Stimulated activated CD8-positive, alpha-beta memory T cell treated with anti-CD3 and anti-CD28 coated beads, Interleukin-7, amount 100 ng/mL, for 1 hour (primary cell): ENCODE data around the gene PDGFRB.

ENCODE experiments used
- DNase-seq, 2 donors: peaks; one replicate each; pipeline ENCODE4 v3.0.0-alpha.2; 2020; ENCODE audit warnings: low read depth in 2 of 2

The PDGFRB gene

DNA sequence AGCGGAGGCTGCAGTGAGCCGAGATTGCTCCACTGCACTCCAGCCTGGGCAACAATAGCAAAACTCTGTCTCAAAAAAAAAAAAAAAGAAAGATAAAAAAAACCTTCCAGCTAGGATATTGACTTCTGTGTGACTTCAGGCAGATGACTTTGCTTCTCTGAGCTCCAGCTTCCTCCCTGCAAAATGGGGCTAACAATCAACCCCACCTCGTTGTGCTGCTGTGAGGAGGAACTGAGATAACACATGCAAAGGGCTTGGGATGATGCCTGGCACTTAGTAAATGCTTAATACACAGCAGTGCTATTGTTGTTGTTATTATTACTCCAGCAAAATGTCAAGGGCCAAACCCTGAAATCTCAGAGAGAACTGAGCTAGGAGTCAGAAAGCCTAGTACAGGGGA is 7.4 kb upstream of the PDGFRB start:
- DNase-seq: no peak

DNA sequence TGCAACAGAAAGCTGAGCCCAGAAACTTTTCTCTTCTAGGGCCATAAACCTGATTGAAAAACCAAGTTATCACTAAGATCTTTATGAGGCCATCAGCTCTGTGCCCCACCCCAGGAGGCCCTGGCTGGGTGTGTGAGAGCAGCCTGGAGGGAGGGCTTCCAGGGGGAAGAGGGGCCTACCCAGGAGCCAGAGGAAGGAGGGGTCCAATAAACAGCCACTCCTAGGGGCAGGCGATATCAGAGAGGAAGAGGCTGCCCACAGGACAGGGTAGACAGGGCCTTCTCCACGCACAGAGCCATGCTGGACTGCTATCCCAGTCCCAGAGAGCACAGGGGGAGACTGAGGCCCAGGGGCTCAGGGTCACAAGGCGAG is 6.5 kb upstream of the PDGFRB start:
- DNase-seq: no peak

DNA sequence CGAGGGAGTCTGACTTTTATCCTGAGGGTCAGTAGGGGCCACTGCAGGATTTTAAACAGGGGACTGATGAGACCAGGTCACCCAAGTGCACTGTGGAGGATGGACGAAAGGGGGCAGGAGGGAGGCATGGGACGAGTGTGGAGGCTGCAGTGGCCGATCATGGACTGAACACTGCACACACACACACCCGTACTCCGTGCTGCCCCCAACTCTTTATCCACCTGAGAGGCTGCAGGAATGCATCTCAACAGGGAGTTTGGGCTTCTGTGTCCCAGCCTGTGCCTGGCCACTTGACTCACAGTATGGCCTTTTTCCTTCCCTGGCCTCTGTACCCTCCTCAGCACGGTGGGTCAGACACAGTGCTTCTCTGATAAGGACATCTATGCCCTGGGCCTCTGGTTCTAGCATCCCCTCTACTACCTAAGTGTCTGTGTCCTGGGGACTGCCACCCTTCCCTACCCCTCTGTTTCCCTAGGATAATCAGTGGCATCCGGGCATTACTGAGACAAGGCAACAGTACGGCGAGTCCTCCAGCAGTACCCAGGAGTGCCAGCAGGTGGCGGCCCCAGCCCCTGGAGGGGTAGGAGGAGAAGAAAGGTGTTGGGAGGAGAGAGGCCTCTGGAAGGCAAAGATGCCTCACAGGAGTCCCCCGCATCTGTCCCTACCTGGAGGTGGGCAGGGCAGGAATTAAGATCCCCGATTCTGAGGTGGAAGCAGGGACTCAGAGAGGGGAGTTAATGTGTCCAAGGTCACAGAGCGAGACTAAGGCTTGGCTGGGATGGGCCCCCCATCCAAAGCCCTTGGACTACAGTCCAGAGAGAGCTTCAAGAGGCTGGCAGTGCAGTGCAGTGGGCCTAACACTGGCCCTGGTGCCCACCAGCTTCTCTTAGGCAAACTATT is 5.8 kb upstream of the PDGFRB start:
- peak; percentile 46 to 68 for DNase-seq

DNA sequence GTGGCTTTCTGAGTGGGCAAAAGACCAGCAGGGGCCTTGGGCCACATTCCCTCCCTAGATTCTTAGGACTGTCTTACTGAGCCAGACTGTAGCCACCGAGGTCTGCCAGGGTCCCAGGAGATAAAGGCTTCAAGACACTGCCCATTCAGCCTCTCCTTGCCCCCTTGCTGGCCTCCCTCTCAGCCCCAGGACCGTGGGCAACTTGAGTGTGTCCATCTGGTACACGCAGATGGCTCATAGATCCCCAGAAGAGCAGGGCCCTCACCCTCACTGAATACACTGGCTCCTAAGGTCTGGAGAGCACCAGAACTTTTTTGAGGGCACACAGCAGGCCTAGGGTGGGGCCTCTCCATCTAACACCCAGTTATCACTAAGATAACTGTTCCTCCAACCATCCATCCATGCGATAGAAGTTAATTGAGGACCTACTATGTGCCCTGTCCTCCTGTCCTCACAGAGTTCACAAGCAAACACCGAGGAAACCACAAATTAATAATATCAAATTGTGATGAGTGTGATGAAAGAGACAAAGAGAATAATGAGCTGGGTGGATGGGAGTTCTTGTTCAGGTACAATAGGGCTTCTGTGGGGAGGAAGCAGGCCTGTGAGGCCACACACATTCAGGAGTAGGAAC is 4.9 kb upstream of the PDGFRB start:
- DNase-seq: no peak

DNA sequence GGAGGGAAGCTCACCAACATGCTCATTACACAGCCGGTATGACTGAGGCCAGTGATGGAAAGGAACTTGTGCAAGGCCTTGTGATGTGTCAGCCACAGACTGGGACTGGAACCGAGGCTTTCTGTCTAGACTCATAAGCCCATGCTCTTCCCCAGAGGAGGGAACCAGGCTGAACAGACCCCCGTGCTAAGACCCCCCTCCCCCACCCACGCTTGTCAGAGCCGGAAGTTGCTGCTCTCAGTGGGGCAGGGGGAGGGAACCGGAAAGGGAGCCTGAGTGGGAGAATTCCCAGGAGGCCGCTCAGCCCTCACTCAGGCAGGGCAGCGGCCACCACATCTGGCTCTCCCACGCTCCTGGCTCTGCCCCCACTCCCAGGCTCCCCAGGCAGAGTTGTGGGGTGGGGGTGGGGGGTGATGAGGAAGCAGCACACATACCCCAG is 4.1 kb upstream of the PDGFRB start:
- DNase-seq: no peak

DNA sequence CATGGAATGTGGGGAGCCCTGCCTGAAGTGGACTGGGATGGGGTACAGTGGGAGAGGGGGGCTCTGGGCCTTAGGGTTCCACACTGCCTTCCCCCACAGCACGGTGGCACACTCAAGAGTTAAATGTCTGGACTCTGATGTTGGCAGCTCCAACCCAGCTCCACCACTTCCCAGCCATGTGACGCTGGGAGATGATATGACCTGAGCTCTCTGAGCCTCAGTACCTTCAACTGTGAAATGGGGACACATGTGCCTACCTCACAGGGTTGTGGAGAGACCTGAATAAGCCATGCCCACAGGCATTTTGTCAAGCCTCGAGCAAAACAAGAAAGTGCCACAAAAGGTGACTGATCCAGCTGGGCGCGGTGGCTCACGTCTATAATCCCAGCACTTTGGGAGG is 3.4 kb upstream of the PDGFRB start:
- DNase-seq: no peak

DNA sequence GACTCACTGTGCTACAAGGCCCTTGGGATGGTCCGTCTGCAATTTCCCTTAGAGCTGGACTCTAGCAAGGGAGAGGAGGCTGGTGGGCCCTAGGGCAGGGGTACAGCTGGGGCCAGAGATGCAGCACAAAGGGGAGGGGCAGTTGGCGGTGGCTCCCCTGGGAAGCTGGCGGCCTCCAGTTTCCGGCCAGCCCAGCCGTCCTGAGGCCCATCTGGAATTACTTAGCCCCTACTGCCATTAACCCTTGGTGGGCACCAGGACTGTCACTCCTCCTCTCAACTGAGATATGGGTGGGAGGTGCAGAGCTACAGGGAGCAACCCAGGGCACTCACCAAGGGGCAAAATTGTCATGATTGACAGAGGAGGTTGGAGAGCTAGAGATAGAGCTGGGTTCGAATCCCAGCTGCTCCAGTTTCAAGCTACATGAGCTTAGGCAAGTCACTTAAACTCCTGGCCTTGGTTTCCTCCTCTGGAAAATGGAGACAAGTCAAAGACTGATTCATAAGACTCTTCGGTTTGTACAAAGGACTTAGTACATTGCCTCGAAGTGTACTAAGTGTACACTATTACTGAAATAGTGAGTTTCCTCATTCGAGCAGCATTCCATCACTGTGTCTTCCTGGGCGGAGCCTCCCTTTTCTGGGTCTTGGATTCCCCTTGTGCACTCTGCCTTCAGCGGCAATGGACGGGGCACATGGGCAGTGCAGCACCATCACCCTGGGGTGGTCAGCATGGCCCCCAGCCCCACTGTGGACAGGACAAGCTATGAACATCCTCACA is 2.7 kb upstream of the PDGFRB start:
- no peak for DNase-seq

DNA sequence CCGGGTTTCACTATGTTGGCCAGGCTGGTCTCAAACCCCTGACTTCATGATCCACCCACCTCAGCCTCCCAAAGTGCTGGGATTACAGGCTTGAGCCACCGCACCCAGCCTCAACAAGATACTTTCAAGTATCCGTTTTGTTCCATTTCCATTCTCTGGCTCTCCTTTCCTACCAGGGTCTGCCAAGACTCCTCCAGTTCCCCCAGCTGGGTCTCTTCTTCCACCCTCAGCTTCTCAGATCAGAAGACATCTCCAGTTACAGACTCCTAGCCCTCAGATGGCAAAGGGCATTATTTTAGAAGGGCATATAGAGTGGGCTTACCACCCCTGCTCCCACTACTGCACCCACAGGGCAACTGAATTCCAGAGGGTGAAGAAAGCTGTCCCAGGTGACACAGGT is 1.5 kb upstream of the PDGFRB start:
- no peak for DNase-seq

DNA sequence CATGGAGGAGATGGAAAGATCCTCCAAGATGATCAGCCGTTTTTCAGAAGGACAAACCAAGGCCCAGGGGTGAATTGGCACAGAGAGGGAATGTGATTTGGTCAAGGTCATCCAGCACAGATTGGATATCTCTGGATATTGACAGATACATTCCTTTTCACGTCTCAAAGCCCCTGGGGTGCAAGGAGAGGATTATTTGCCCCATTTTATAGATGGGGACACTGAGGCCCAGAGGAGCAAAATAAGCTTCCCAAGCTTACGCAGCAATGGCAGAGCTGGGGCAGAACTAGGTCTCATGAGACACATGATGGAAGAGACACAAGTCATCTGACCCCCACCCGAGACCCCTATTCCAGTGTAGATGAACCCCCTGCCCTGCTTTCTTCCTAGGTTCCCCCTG is 895 bp upstream of the PDGFRB start:
- no peak for DNase-seq

DNA sequence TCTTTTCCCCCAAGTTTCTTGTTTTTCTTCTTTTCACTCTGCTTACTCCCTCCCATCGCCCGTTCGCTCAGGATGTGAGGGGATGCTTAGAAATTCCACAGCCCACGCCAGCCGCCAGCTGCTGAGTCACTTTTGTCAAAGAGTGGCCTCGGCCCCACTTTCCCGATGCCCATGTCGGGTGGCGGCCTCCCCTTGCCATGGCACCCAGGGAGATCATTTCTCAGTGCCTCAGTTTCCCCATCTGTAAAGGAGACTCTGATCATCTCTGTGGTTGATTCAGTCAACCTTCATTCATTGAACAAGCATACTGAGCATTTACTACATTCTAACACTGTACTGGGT is 353 bp upstream of the PDGFRB start:
- no peak for DNase-seq

DNA sequence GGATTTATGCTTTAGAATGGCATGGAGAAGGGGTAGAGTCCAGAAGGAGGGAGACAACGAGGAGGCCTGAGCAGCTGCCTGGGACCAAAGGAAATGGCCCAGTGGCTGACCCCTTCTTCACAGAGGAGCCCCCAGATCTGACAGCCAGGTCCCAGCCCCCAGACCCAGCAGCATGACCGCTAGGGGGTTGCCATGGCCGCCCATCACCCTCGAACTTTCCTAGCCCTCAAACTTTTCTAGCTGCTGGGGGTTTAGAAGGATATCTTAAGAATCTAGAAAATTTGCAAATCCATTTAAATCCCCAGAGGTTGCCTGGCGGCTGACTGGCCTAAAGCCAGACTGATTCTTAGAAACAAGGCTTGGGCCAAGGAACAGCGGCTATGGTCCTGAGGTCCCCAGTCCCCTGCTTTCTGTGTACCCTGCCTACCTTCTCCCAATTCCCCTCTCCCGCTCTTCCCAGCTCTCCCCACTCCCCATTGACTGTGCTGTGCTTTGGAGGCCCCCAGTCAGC is 972 bp downstream of the PDGFRB start:
- DNase-seq: no peak

DNA sequence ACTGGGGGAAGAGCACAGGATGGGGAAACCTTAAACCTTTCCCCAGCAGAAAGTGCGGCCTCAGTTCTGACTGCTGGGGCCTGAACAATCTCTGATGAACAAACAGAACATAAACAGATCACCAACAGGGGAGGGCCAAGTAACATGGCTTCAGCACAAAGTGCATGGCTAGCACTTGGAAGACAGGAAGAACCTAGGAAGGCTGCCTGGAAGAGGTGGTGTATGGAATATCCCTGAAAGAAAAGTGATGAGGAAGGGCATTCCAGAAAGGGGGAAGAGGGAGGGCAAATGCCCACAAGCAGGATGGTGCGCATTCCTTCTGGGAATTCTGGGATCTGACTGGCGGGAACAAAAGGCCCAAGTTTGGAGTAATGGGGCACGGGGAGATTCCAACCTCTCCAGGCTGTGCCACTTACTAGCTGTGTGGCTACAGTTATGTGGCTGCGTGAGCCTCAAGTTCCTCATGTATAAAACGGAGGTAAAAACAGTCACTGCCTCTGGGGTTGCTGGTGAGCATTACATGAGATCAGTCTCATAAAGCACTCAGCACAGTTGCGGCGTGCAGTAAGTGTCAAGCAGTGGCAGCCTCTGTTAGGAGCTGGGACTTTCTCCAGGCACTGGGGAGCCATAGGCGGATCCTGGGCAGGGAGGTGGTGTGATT is 1.6 kb downstream of the PDGFRB start:
- no peak for DNase-seq

DNA sequence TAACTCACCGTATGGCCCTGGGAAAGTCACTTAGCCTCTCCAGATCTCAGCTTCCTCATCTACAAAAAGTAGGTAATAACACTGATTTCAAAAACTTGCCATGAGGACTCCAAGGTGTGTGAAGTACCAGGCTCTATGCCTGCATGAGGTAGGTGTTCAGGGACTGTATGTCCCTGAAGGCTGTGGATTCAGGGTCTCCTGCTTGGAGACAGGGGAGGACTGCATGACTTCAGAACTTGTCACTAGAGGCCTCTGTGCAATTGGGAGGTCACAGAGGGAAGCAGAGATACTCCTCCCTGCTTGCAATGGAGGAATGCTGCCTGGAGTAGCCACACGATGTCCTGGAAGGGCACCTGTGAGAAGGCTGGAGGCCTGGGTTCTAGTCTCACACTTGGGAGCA is 2.2 kb downstream of the PDGFRB start:
- no peak for DNase-seq

DNA sequence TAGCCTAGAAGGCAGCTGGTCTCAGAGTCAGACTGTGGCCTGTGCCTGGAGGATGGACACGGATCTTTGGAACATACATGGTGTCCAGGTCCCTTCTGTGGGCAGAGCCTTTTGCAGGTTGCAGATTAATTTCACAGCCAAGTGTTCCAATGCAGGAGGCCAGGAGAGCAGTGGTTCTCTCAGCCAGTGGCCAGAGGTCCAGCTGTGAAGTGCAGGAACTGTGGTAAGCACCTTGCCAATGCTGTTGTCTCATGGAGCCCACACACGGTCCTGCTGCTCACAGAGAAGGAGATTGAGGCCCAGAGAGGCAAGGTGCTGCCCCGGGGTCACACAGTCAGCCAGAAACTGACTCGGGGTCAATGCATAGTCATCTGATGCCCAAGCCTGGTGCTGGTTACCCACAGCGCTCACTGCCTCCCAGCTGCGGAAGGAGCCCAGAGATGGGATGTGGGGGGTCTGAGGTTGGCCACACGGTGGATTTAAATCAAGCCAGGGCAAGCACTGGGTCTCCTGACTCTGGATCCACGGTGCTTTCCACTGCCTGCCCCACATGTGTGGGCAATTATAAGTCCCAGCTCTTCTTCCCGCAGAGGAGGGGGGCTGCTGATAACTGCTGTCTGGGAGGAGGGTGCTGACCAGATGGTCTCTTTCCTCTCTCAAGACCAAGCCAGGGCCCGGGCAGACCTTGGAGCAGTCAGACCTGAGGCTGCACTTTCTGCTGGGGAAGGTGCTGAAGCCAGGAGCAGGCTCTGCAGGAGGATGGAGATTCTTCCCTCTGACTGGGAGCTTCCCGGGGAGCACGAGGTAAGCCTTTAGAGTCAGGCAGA is 2.8 kb downstream of the PDGFRB start:
- DNase-seq: no peak

DNA sequence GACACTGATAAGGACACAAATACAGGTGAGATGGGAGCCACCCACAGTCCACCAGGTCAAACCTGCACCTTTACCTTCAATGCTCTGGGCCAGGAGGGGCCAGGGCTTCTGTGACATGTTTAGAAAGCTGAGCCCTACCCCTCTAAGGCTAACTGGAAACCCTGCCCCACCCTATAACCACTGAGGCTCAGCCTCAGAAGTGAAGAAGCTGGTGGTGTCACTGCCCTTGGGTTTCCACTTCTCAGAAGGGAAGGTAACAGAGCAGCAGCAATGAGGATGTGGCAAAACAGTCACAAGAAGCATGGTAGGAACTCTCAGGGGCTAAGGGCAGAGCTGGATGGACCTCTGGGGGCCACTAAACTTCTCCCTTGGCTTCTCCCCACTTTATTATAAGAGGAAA is 6.0 kb downstream of the PDGFRB start:
- DNase-seq: no peak

DNA sequence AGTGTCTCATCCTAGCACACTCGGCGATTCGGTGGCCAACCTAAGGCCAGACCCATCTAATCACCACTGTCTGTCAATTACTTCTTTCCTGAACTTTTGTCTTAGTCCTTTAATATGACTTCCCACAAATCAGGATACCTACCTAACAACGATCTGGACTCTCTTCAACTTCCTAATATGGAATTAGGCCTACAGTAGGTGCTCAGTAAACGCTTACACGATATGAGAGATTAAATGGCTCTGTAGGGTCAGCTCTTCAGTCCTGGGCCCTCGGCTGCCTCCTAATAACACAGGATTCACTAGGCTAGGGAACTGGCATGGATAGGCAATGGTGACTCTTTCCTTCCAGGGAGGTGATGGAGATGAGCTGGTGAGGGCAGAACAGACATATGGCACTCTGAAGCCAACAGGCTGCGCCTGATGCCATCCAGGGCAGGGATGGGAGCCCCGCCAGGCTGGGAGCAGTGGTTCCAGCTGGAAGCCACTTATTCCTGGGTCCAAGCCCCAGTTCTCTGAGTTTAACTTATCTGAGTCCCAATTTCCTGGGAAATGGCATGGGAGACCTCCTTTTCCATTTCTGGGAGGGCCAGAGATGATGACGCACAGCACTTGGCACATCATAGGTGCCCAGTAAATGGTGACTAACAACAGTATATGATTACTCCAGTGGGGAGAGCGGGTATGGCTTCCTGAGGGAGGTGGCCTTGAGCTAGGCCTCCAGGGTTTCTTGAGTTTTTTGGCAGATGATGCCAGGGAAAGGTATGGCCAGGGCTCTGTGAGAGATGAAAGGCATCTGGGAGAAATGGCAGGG is 7.3 kb downstream of the PDGFRB start:
- no peak for DNase-seq

DNA sequence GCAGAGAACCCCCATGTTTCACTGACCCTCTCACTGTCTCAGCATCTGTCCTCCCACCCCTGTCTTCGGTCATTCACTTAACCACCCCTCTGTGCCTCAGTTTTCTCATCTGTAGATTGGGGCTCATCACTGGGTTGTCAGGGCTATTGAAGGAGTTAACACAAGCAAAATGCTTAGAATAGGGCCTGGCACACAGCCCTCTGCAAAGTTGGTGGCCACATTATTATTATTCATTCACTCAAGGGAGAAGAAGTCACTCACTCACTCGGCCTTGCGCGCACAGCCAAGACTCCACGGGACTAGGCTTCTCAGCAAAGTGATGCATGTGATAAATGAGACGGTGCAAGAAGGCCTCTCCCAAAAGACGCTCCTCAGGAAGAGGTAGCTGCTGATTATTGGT is 8.0 kb downstream of the PDGFRB start:
- no peak for DNase-seq

DNA sequence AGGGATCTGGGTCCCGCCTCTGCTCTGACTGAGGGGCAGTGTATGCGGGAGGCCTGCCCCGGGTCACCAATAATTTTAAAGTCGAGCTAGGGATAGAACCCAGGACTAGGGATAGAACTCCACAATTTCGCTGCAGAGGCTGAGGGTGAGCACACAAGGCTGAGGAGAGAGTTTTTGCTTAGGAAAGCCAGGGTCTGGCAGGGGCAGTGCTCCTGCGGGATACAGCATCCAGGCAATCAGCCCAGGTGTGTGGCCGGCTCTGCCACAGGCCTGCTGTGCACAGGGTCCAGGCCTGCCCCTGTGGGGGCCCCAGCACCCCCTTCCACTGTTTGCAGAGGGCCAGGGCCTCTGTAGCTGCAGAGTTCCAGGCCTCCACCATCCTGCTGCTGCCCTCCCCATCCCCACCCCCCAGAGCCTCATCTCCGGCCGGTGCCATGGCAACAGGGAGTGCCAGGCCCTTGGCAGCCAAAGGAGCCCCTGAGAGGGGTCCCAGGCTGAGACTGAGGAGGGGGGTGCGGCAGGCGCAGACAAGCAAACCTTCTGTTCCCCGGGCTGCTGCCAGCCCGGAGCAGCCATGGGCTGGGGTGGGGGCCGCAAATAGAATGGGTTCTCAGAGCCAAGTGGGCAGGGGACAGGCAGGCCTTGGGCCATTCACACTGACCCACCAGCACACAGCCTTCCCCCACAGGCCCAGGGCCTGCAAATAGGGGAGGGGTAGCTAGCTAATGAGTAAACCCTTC is 8.6 kb downstream of the PDGFRB start:
- no peak for DNase-seq

DNA sequence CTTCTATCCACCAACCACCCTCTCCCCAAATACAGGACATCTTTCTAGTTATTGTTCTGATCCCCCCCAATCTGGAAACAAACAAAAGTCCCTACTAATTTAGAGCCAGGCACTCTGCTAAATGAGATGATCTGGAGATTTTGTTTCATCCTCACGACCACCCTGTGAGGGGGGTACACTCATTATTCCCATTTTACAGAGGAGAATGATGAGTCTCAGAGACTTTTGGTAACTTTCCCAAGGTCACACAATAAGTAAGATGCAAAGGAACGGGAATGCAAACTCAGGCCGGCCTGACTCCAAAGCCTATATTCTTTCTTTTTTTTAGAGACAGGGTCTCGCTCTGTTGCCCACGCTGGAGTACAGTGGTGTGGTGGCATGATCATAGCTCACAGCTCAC is 9.4 kb downstream of the PDGFRB start:
- no peak for DNase-seq

DNA sequence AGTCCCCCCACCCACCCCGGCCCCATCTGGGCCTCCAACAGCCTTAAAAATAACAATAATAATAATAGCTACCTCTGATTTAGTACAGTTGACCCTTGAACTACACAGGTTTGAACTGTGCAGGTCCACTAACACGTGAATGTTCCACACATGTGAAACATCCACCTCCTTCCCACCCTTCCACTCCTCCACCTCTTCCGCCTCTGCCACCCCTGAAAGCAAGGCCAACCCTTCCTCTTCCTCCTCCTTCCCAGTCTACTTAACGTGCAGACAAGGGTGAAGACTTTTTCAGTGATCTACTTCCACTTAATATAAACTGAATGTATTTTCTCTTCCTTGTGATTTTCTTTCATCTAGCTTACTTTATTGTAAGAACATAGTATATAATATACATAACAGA is 10.8 kb downstream of the PDGFRB start:
- no peak for DNase-seq
